Measurements from ENCODE around the gene TMEM45A.
"Not testable (repeated sequence)": the region's sequence is repeated elsewhere in the genome, so short reads cannot be mapped to it uniquely, and the experiment has no call there.

Gene TMEM45A

GRCh38 chr3:100581650-100582049 is 89.2 kb downstream of the TMEM45A start:
- DNase-seq = no peak

GRCh38 chr3:100582157-100582556 is 89.7 kb downstream of the TMEM45A start:
- not testable (repeated sequence) for DNase-seq

DNA sequence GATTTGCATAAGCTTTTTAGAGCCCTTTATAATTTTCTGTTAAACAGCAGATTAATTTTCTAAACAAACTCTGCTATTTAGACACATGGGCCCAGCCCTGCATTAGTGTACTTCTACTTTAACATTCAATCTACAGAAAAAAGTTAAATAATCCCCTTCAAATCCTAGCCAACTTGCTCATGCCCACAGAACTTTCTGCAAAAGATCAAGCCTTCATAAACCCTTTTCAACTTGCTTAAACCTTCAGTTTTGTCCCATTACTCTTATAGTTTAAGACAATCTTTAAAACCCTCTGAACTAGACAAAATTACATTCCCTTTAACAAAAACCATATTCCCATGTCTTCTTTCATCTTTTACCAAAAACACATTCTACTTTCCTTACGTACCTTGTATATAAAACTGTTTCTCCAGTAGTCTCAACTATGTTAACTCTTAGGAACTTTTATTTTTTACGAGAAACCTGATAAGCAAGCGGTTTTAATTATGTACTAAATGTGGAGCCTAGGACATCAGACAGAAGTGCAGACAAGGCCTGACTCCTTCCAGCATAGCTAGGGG is 91.8 kb downstream of the TMEM45A start:
- no peak for DNase-seq

DNA sequence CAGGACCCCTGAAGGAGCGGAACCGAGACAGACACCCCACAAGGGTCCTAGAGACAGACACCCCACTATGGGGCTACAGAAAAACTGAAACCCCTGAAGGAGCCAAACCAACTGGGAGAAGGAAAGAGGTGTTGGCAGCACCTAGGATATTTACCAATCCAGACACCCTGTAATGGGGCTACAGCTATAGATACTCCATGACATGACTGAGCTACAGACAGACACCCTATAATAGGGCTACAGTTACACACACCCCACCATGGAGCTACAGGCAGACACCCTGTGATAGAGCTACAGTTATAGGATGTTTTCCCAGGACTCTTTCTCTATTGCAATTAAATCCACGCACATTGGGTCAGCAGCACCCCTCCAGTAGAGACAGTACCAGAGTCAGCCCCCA is 94.4 kb downstream of the TMEM45A start:
- no peak for DNase-seq

GRCh38 chr3:100588251-100588650 is 95.8 kb downstream of the TMEM45A start:
- DNase-seq = no peak

- peak; percentile 9 for DNase-seq
Observed at GRCh38 chr3:100590114-100590839, 97.9 kb downstream of the TMEM45A start.

DNA sequence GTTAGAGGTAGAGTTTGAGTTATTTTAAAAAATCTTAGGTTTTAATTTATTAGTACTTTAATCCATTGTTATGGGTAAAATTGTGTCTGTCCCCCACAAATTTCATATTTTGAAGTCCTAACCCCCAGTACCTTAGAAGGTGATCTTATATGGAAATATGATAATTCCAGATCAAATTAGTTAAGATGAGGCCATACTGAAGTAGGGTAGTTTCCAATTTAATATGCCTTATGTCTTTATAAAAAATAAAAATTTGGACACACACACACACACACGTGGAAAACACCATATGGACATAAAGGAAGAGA is 98.4 kb downstream of the TMEM45A start:
- DNase-seq = no peak

GRCh38 chr3:100591411-100591810 is 99.0 kb downstream of the TMEM45A start:
- DNase-seq = no peak

GRCh38 chr3:100600181-100601042 is 108.0 kb downstream of the TMEM45A start:
- peak; percentile 5 for DNase-seq

GRCh38 chr3:100602506-100603444 is 110.4 kb downstream of the TMEM45A start:
- peak; percentile 2 for DNase-seq

GRCh38 chr3:100603469-100603868 is 111.0 kb downstream of the TMEM45A start:
- DNase-seq = peak; percentile 7

DNA sequence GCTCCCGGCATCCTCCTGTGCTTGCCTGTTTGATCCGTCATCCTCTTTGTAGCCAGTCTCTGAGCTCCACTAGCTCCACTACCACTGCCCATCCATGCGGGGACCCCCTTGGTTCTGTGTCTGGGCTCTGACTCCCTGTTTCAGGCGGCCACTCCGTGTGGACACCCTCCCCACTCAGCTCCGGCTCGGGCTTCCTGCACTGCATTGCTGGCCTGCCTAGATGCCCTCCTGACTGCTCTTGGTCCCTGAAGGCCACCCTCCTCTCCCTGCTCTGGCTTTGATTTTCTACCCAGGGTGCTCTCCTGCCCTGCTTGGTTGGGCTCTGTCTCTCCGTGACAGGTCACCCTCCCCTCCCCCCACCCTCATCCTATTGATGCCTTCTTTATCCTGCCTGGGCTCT is 112.9 kb downstream of the TMEM45A start:
- DNase-seq = no peak

DNA sequence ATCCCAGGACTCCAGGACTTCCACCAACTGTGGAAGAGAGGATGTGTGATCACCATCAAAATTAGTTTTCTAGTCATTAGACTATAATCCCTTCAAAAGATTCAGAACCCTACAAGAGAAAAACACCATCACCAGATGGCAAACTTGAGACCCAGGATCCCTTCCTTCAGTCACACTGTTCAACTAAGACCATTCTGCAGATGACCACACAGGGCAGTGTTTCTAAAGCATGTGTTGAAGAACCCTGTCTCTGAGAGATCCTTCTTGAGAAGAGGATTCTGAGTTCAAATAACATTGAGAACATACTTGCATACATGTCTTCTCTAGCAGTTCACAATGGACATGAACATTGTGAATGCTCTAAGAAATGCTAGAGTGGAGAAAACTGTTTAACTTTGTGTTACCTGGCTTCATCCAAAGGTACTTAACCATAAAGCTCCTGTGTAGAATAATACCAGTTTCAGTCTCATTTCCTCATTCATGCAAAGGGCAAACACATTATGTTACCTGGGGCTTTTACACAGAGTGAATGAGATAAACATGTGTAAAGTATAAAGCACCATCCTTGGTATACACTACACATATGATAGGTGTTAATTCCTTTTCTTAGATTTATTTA is 114.6 kb downstream of the TMEM45A start:
- DNase-seq = no peak

DNA sequence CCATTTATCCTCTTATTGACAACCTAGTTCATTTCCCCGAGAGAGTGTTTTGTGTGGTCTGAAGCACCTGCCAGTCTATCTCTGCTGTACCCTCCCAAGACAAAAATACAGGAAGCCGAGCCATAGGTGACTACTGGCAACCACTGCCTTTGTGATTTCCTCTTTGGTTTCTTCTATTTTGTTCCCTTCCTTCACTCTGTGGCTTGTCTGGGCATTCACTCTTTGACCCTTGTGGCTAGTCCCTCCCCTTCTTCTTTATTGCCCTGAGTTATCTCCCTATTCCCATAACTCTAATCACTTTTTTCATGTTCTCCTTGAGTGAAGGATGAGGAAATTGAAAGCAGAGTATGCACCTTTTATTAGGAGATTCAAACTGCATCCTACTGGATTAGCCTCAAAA is 116.9 kb downstream of the TMEM45A start, which contains the start of gene ADGRG7:
Gene ADGRG7, plus strand, starts transcription at position 297 of the 400 bp plus-strand sequence. CDS start 256 bp downstream, outside the sequence.
- no peak for DNase-seq

DNA sequence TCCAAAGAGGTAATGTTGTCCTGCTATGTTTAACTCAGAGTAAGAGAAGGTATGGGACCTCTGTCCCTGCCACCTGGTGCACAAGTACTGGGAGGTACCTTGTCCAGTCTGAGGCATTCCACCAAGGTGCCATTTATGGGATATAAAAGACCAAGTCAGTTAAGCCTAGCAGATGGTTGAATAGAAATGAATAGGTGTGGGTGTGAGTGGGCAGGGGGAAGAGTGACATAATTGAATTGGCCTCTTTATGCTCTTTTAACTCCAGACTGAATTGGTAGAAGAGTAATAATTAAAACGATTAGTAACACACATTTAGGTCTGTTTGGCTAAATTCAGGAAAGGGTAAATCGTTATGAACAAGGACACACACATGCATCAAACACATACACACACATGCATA is 117.5 kb downstream of the TMEM45A start:
- no peak for DNase-seq

DNA sequence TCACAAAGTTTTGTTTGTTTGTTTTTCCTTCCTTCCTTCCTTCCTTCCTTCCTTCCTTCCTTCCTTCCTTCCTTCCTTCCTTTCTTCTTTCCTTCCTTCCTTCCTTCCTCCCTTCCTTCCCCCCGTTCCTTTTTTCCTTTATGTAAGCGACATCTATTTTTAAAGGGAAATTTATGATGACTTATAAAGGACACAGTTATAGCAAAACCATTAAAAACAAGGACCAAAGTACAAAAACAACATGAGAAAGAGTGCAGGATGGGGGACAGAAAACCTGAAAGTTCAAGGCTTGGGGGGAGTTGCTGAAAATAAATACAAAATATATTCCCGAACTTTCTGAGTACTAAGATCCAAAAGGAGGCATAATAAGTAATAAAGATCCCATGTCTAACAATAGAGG is 118.8 kb downstream of the TMEM45A start:
- no peak for DNase-seq

DNA sequence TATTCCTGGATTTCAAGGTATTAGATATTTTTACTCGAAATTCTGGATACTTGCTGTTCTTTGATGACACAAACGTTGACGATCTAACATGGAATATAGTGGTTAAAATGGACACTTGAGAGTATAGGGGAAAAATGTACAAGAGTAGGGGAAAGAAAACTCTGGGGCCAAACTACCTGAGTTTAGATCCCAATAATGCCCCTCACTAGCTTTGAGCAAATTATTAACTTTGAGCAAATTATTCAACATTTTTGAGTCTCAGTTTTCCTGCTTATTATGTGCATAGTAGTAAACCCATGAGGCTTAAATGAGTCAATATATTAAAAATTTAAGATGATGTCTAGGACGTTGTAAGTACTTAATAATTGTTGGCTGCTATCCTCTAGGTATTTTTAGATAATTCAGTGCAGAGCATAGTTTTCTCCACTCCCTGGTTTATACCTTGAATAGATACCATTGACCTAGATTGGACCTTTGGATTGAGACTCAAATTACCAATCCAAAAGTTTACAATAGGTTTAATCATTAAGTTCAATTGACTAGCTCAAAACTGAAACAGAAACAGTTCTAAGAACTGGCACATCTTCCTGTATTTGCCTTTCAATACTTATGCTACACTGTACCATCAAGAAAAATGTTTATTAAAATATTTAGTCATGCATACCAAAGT is 121.4 kb downstream of the TMEM45A start:
- DNase-seq = no peak

DNA sequence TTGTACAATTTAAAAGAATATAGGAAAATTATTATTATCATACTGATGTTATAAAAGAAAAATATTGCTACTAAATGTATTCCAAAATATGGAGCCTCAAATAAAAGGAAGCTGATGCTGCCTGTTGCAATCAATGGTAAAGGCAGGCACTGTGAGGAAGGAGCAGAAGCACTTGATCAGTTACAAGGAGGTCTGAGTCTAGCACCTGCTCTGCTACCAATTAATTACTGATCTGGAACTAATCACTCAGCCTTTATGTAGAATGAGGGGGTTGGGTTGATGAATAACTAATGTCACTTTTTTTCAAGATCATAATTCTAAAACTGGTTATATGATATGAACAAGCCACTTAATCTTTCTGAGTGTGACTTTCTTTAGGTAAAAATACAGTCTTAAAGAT is 122.5 kb downstream of the TMEM45A start:
- no peak for DNase-seq

- DNase-seq = no peak
Observed at GRCh38 chr3:100615684-100616083, 123.3 kb downstream of the TMEM45A start.

- DNase-seq = no peak
Observed at GRCh38 chr3:100621251-100621650, 128.8 kb downstream of the TMEM45A start.
